ENCODE results near the gene ATXN1L. TPM values are rescaled to one million over a fixed set of nuclear protein-coding genes. Genes with fewer than 3 reads are reported as not detected.
A peak's percentile ranks its signal among the peaks of the same experiment; 100 is the strongest.
"Not testable (repeated sequence)": the region's sequence is repeated elsewhere in the genome, so short reads cannot be mapped to it uniquely, and the experiment has no call there.

Gene ATXN1L
- total RNA-seq, 1 donor from 2014 or later = 13.4 TPM

DNA sequence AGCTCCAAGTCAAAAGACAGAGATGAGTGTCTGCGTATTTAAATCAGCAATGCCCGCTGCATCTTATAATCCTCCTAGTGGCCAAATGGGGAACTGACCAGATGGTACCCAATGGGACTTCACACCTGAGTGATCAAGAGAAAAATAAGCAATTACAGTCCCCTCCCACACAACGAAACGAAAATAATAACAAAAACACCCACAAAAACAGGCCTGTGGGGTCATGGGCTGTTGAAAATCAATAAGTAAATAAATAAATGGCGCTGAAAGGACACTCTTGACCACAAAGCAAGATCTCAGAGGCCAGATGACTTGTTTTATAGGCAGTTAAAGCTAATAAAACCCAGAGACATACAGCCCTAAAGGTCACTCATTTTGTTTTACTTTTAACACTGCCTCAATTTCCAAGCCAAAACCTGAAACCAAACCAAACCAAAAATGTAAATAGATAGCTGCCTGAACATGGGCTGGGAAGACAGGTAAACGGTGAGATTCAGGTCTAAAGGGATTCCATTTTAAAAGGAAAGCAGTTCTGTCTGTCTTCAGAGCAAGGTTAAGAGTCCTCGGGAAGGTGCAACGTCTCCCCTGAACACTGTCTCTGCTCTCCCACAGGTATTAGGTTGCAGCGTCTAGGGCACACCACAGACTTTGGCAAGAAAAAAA lies 36.9 kb downstream of the ATXN1L start:
- ATAC-seq (peak; percentile 51), DNase-seq (ENCODE audit: missing footprints) (no peak)
- intact Hi-C loops (cut with DNase I) = loop anchor here (2.0 to 5.0 kb wide), 2 partner anchors 35 to 78 kb away; partner anchors contain the start of gene ATXN1L

DNA sequence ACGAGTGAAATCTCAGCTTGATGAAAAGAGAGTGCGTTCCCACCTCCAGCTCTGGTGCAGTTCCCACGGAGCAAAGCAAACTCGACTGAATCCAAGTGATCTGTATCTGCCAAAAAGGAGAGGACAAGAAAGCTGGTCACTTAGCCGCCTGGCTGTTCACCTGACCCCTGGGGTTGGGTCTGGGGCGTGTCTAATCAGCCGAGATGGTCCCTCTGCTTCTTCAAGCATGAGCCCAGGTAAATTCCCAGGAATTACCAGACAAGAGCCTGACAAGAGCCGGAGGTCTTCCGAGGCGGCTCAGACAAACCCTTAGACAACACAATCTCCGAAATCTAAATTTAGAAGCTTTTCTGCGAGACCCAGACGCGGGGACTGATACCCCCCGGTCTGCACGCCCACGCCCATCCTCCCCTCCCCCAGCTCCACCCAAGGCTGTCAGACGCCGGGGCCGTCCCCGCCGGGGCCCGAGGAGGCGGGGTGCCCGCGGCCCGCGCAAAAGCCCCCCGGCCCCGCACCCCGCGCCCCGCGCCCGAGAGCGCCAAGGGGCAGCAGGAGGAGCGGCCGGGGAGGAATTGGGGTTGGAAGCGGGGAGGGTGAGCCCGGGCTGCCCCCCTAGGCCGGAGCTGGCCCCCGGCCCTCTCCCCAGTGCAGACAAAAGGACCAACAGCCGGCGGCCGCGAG lies 37.5 kb downstream of the ATXN1L start:
- intact Hi-C loops (cut with DNase I) = loop anchor here (2.0 to 5.0 kb wide), 2 partner anchors 36 to 77 kb away; partner anchors contain the start of gene ATXN1L
- no peak for DNase-seq (ENCODE audit: missing footprints)
- ATAC-seq = peak; percentile 51

DNA sequence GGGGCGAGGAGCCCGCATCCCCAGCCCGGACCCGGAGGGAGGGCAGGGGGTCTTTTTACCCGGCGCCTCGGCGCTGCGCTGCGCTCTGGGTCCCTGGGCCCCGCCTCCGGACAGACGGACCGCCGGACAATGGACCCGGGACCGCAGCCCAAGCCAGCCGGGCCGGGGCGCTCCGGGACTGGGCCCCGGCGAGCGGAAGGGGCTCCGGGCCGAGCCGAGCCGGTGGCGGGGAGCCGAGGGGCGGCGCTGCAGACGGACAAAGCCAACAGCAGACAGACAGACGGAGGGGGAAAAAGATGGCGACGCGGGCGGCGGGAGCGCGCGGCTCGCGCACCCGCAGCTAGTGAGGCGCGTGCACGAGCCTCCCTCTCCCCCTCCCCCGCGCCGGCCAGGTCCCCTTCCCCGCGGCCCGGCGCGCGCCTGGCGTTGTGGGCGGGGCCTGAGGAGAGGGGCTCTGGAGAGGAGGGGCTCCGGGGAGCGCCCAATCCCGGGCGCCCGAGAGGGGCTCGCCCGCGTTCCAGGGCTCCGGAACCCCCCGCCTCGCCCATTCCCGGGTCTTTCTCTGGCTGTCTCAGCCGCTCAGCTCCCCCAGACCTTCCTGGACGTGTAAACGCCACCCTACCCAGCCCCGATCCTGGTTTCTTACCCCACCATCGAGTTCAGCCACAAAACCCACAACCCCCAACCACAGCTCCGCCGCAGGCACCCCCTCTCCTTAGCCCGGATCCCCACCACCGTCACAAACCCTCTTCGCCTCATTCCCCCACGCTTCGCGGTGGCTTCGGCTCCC lies 38.3 kb downstream of the ATXN1L start, which contains the start of gene ZNF821:
Gene ZNF821, minus strand, starts transcription at position 334 of the 790 bp plus-strand sequence. CDS start 4,236 bp downstream, outside the sequence.
- ATAC-seq = peak; percentile 90
- peak; percentile 89 for DNase-seq (ENCODE audit: missing footprints)
- intact Hi-C loops (cut with DNase I) = loop anchor here (2.0 to 5.0 kb wide), 2 partner anchors 37 to 77 kb away; partner anchors contain the start of gene ATXN1L

DNA sequence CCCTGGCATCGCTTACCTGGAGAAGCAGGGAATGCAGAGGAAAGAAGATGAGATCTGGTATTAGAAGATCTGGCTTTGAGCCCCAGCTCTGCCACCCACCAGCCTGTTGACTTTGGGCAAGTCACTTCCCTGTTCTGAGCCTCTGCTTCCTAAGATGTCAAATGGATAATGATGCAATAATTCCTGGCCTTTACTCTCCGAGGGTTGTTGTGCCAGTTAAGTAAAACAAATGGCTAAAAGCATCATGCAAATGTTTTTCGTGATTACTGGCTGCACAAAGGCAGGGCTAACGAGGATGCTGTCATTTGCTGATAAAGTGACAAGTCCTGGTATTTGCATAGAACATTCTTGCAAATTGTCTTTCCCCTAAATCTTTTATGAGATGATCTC lies 39.5 kb downstream of the ATXN1L start:
- ATAC-seq = no peak
- DNase-seq (ENCODE audit: missing footprints) = no peak
- intact Hi-C loops (cut with DNase I) = no loop called here

DNA sequence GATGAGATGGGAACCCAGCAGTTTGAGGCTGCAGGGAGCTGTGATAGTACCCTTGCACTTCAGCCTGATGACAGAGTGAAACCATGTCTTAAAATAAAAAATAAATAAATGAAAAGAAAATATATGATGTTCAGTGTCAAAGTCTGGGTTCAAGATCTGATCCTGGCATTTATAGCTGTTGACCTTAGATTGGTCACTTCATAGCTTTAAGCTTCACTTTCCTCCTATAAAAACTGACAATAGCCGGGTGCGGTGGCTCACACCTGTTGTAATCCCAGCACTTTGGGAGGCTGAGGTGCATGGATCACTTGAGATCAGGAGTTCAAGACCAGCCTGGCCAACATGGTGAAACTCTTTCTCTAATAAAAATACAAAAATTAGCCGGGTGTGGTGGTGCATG lies 43.4 kb downstream of the ATXN1L start:
- DNase-seq (ENCODE audit: missing footprints) = no peak
- intact Hi-C loops (cut with DNase I) = no loop called here
- ATAC-seq = no peak

DNA sequence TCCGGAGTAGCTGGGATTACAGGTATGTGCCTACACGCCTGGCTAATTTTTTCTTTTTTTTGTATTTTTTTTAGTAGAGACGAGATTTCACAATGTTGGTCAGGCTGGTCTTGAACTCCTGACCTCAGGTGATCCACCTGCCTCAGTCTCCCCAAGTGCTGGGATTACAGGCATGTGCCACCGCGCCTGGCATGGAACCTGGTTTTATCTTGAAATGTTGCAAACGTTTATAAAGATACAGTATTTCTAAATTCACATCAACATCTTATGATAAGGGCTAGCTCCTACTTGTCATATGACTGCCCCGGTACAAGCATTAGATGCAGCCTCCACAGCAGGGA lies 48.1 kb downstream of the ATXN1L start:
- ATAC-seq (no peak), DNase-seq (ENCODE audit: missing footprints) (no peak)
- intact Hi-C loops (cut with DNase I) = no loop called here

DNA sequence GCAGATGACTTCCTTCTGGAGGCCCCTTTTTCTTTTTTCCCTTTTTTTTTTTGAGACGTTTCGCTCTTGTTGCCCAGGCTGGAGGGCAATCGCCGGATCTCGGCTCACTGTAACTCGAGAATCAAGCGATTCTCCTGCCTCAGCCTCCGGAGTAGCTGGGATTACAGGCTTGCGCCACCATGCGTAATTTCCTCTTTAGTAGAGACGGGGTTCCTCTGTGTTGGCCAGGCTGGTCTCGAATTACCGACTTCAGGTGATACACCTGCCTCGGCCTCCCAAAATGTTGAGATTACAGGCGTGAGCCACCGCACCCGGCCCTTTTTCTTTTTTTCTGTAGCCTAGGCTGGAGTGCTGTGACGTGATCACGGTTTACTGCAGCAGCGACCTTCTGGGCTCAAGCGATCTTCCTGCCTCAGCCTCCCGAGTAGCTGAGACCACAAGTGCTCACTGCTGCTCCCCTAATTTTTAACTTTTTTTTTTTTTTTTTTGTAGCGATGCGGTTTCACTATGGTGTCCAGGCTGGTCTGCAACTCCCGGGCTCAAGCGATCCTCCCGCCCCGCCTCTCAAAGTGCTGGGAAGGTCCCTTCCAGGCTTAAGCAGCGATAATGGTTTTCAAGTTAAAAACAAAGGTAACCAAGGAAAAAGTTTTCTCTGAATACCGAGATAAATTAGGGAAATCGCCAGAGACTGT lies 48.6 kb downstream of the ATXN1L start:
- intact Hi-C loops (cut with DNase I) = no loop called here
- ATAC-seq (peak; percentile 0), DNase-seq (ENCODE audit: missing footprints) (peak; percentile 77)

DNA sequence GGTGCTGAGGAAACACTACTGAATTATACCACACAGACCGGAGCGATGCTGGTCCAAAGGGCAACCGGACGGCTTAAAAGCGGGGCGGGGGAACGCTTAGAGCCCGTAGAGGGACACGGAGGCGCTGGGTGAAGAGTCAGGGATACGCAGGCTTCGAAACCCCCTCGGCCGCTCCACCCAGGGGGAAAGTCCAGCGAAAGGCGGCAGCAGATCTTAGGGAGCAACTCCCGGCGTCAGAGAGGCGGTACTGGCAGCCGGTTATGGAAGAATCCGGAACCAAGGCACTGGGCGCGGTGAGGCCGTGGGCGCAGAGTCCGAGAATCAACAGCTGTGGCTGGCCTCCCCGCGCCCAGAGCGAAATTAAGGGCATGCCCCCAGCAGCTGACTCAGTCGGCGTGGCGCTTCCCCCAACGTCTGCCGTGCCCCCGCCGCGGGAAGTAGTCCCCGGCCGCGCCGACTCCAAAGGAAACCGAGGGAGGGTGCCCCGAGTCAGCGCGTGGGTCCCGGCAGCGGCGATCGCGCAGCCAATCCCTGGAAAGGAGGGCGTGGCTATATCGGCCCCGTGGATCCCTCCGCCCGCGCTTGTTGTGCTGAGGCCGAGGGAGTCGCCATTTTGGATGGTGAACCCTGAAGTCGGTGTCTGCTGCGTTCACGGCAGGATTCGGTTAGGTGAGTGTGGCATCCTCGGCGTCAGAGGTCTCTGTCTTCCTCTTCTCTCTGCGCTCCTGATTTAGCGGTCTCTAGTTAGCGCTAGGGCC lies 49.3 kb downstream of the ATXN1L start, which contains the start of gene IST1:
Gene IST1, plus strand, starts transcription at position 611 of the 758 bp plus-strand sequence. CDS start 20,110 bp downstream, outside the sequence.
- ATAC-seq (peak; percentile 98), DNase-seq (ENCODE audit: missing footprints) (peak; percentile 99)
- intact Hi-C loops (cut with DNase I) = loop anchor here (1.0 to 5.0 kb wide), 2 partner anchors 87 to 112 kb away; partner anchors contain the start of genes AP1G1 and DHODH

DNA sequence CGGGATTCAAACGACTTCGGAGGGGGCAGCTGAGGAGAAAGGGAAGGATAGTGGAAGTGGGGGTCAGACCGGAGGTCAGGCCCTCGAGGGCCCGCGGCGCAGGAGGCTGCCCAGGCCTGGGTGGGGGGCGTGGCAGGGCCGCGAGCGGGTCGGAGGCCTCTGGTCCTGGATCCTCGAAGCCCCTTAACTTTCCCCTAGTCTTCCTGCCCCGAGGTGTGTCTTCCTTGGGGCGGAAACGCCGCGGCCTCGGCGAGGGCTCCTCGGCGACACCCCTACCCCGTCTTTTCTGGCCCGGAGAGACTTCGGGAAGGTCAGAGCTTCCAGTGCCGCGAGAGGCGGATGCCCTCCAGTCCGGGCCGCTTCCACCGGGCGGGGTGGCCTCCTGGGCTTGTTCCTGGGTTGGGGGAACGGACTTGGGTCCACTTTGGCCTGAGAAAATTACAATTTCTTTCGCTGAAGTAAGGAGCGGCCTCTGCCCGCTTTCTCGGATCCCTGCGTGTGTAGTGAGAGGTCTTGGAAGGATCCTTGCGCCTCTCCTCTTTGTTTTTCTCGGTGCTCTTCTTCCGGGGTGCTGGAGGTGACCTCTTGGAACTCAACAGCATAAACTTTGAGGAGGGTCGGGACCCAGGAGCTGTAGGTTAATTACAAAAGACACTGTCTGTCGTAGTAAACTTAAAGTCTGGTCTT lies 50.0 kb downstream of the ATXN1L start:
- ATAC-seq (peak; percentile 39), DNase-seq (ENCODE audit: missing footprints) (peak; percentile 72)
- intact Hi-C loops (cut with DNase I) = loop anchor here (1.0 to 5.0 kb wide), 2 partner anchors 88 to 111 kb away; partner anchors contain the start of genes AP1G1 and DHODH

DNA sequence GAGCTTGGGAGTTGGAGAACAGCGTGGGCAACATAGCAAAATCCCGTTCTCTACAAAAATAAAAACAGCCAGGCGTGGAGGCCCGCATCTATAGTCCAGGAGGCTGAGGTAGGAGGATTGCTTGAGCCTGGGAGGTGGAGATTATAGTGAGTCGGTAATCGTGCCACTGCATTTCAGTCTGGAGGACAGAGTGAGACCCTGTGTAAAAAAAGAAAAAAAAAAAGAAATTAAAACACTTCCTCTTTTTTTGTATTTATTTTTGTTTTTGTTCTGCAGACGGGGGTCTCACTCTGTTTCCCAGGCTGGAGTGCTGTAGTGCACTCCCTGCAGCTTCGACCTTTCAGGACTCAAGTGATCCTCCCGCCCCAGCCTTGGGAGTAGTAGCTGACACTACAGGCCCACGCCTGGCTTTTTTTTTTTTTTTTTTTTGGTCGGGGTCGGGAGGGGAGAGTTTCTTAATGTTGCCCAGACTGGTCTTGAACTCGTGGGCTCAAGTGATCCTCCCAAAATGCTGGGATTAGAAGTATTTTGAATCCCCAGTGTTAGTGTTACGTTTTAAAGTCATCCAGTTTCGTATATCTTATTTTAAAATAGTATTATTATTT lies 51.1 kb downstream of the ATXN1L start:
- no peak for DNase-seq (ENCODE audit: missing footprints)
- no peak for ATAC-seq
- intact Hi-C loops (cut with DNase I) = loop anchor here (5.0 kb wide), 1 partner anchor 110 kb away; the partner anchor contains the start of gene DHODH

DNA sequence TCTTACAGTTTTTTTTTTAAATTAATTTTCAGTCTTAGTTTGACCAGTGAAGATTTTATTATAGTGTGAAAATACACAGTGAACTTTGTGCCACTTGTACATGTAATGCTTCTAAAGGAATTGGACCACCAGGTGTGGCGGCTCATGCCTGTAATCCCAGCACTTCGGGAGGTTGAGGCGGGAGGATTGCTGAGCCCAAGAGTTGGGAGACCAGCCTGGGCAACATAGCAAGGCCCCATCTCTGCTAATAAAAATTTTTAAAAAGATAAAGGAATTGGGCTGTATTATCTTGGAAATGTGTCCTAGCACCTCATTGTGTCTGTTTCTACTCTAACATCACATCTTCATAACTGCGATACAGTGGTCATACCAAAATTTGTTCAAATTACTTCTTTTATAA lies 53.4 kb downstream of the ATXN1L start:
- intact Hi-C loops (cut with DNase I) = loop anchor here (5.0 kb wide), 1 partner anchor 108 kb away; the partner anchor contains the start of gene DHODH
- no peak for DNase-seq (ENCODE audit: missing footprints)
- no peak for ATAC-seq

DNA sequence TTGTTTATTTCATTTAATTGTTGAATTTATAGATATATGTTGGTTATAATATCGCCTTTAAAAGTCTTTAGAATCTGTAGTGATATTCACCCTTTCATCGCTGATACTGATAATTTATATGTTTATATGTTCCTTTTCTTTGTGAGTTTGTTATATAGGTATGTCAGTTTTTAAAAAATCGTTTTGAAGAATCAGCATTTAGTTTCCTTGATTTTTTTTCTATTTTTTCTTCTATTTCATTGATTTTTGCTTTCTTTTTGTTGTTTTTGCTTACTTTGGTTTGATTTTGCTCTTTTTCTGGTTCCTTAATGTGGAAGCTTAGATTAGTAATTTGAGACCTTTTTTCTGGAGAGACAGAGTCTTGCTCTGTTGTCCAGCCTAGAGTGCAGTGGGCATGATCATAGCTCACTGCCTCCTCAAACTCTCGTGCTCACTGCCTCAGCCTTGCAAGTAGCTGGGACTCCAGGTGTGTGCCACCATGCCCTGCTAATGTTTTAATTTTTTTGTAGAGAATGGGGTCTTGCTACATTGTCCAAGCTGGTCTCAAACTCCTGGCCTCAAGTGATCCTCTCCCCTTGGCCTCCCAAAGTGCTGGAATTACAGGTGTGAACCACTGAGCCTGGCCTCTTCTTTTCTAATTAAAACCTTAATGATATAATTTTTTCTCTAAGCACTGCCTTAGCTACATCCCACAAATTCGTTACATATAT lies 57.0 kb downstream of the ATXN1L start:
- intact Hi-C loops (cut with DNase I) = no loop called here
- no peak for ATAC-seq
- DNase-seq (ENCODE audit: missing footprints) = no peak

DNA sequence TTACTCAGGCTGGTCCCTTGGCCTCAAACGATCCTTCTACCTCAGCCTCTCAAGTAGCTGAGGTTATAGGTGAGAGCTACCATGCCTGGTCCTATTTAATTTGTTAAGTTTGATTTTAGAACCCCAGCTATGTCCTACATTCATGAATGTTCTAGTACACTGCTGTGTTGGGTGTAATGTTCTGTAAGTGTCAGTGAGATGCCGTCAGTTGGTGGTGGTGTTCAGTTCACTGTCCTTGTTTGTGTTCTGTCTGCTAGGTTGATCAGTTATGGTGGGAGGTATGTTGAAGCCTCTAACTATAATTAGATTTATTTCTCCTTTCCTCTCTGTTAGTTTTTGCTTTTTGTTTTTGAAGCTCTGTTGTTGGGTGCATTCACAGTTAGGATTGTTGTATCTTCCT lies 57.8 kb downstream of the ATXN1L start:
- intact Hi-C loops (cut with DNase I) = no loop called here
- ATAC-seq = peak; percentile 79

DNA sequence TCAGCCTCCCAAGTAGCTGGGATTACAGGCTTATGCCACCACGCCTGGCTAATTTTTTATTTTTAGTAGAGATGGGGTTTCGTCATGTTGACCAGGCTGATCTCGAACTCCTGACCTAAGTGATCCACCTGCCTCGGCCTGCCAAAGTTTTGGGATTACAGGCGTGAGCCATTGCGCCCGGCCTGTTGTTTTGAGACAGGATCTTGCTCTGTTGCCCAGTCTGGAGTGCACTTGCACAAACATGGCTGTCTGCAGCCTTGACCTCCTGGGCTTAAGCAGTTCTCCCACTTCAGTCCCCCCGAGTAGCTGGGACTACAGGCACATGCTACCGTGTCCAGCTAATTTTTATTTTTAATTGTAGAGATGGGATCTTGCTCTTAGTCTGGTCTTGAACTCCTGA lies 58.5 kb downstream of the ATXN1L start:
- intact Hi-C loops (cut with DNase I) = no loop called here
- no peak for ATAC-seq
- no peak for DNase-seq (ENCODE audit: missing footprints)

More for the DNA sequence above, 57.8 kb downstream of the ATXN1L start:
- DNase-seq (ENCODE audit: missing footprints) = no peak

DNA sequence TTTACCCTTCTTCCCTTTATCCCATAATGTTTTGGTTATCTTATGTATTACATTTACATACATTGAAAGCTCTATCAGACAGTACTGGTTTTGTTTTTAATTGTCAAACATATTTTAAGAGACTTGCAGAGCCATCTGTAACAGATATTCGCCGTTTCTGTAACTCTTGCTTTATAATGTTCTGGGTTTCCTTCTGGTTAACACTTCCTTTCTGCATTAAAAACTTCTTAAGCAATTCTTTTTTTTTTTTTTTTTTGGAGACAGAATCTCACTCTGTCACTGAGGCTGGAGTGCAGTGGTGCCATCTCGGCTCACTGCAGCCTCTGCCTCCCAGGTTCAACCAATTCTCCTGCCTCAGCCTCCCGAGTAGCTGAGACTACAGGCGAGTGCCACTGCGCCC lies 60.0 kb downstream of the ATXN1L start:
- DNase-seq (ENCODE audit: missing footprints); ATAC-seq; intact Hi-C loops (cut with DNase I): not testable (repeated sequence)

All from Right ventricle myocardium inferior (tissue), 1 donor.